Neural cell (in vitro differentiated cells): ENCODE measurements around the gene ABCB10. TPM values are rescaled to one million over a fixed set of nuclear protein-coding genes. Genes with fewer than 3 reads are reported as not detected.

ENCODE experiments used
- polyA plus RNA-seq: library from polyadenylated mRNA; depleted of rRNA; stranded (reverse); fragments of >200 nt; gene quantifications from 2 replicates; pipeline ENCODE4 v1.2.3, GENCODE V29; 2014
- small RNA-seq, 3 experiments: library from RNA; depleted of rRNA; stranded (forward); fragments of <200 nt; gene quantifications; one replicate each; pipeline ENCODE3, GENCODE V24; 2012

ABCB10 gene
- polyA plus RNA-seq, 1 donor from 2014 or later, result 31.4 TPM

Small RNA genes lying within 50 kb of the gene (small RNA-seq; reads per million reads assigned to genes)
- gene HMGN2P19 (0 reads per million in 3 experiments), gene RNA5SP78 (0 reads per million in 3 experiments), gene RNU4-21P (0 to 0.08 (median 0) reads per million in 3 experiments)

Other genes with a start within 250 kb of the ABCB10 start
- 55.6 and 66.7 TPM in 2 replicates for gene CCSAP, start 215.7 kb downstream of the ABCB10 start, polyA plus RNA-seq
- 1.0 TPM in 1 of 2 replicates, not detected in the other for gene ACTA1, start 124.6 kb downstream of the ABCB10 start, polyA plus RNA-seq
- 60.2 and 73.4 TPM in 2 replicates for gene NUP133, start 50.4 kb downstream of the ABCB10 start, polyA plus RNA-seq
- 18.5 and 22.6 TPM in 2 replicates for gene TAF5L, start 67.4 kb upstream of the ABCB10 start, polyA plus RNA-seq
- 5.1 and 5.7 TPM in 2 replicates for gene URB2, start 67.5 kb upstream of the ABCB10 start, polyA plus RNA-seq